WTC11 (cell line): ENCODE measurements around the gene SMC1B. TPM values are rescaled to one million over a fixed set of nuclear protein-coding genes. Genes with fewer than 3 reads are reported as not detected.
A peak's percentile ranks its signal among the peaks of the same experiment; 100 is the strongest.

Source experiments
- ATAC-seq: fragments of 200-7000 bp; cut with Tn5 transposase; 2 replicates; pipeline ENCODE4 v1.10.0; 2021; ENCODE audit warnings: mild to moderate bottlenecking, moderate library complexity
- Bru-seq: library from RNA; stranded (reverse); fragments of 400-500 nt; gene quantifications from one replicate; lab custom pipeline; 2021; lab: Mats Ljungman, UMichigan
- CTCF ChIA-PET: fragments of 300-600 bp; sonication (Branson Sonifier 250); formaldehyde crosslinking; loops from one replicate; lab custom pipeline; 2021; ENCODE audit warnings: antibody characterized with exemption; lab: Charles Lee
- POLR2A ChIA-PET: fragments of 350-600 bp; sonication (Branson Sonifier 250); formaldehyde crosslinking; loops from one replicate; lab custom pipeline; 2021; ENCODE audit warnings: antibody characterized with exemption; lab: Charles Lee
- DNase-seq: peaks from one replicate; pipeline ENCODE4 v3.0.0; 2021; ENCODE audit warnings: low spot score
- H3K27ac Mint-ChIP-seq: 2 replicates; pipeline ENCODE4 v1.8.0; 2021; ENCODE audit warnings: mixed read lengths
- H3K27me3 Mint-ChIP-seq: 2 replicates; pipeline ENCODE4 v1.8.0; 2021; ENCODE audit warnings: low read depth, mild to moderate bottlenecking, moderate library complexity, mixed read lengths
- H3K36me3 Mint-ChIP-seq: 2 replicates; pipeline ENCODE4 v1.8.0; 2021; ENCODE audit warnings: mixed read lengths
- H3K4me1 Mint-ChIP-seq: 2 replicates; pipeline ENCODE4 v1.8.0; 2022; ENCODE audit warnings: mixed read lengths
- H3K4me3 Mint-ChIP-seq: 2 replicates; pipeline ENCODE4 v1.8.0; 2021; ENCODE audit warnings: mild to moderate bottlenecking, moderate library complexity, mixed read lengths
- H3K9me3 Mint-ChIP-seq: 2 replicates; pipeline ENCODE4 v1.8.0; 2021; ENCODE audit warnings: mixed read lengths
- ATF1 ChIP-seq: sonication (generic); formaldehyde crosslinking; IDR thresholded peaks from 2 replicates; pipeline ENCODE4 v1.8.1; 2023; ENCODE audit warnings: mild to moderate bottlenecking, moderate library complexity, missing genetic modification reagents
- ATF2 ChIP-seq: sonication (generic); formaldehyde crosslinking; IDR thresholded peaks from 2 replicates; pipeline ENCODE4 v1.8.1; 2022; ENCODE audit warnings: low read depth, missing genetic modification reagents, borderline replicate concordance
- CTCF ChIP-seq: fragments of 200-600 bp; IDR thresholded peaks from 2 replicates; pipeline ENCODE4 v1.8.0; 2022; ENCODE audit warnings: antibody characterized with exemption
- E2F1 ChIP-seq: sonication (generic); formaldehyde crosslinking; IDR thresholded peaks from 2 replicates; pipeline ENCODE4 v1.8.0; 2022; ENCODE audit warnings: mild to moderate bottlenecking, missing genetic modification reagents
- E2F5 ChIP-seq: sonication (generic); formaldehyde crosslinking; IDR thresholded peaks from 2 replicates; pipeline ENCODE4 v1.8.1; 2022; ENCODE audit warnings: mild to moderate bottlenecking, moderate library complexity, missing genetic modification reagents
- EMX1 ChIP-seq: fragments of 250-450 bp; sonication (Bioruptor Pico); IDR thresholded peaks from 2 replicates; pipeline ENCODE4 v1.8.0; 2021; ENCODE audit warnings: mild to moderate bottlenecking
- FOXJ3 ChIP-seq: sonication (generic); formaldehyde crosslinking; IDR thresholded peaks from 2 replicates; pipeline ENCODE4 v1.9.0; 2021; ENCODE audit warnings: missing genetic modification reagents, mild to moderate bottlenecking, borderline replicate concordance
- FOXK1 ChIP-seq: sonication (generic); formaldehyde crosslinking; IDR thresholded peaks from 2 replicates; pipeline ENCODE4 v1.8.0; 2022; ENCODE audit warnings: mild to moderate bottlenecking, moderate library complexity, missing genetic modification reagents
- IRF1 ChIP-seq: sonication (generic); formaldehyde crosslinking; IDR thresholded peaks from 2 replicates; pipeline ENCODE4 v1.8.0; 2023; ENCODE audit warnings: missing genetic modification reagents
- JAZF1 ChIP-seq: fragments of 250-450 bp; sonication (Bioruptor Pico); IDR thresholded peaks from 2 replicates; pipeline ENCODE4 v1.9.0; 2021; ENCODE audit warnings: moderate library complexity, mild to moderate bottlenecking, inconsistent platforms
- MXD4 ChIP-seq: fragments of 250-450 bp; sonication (Bioruptor Pico); IDR thresholded peaks from 2 replicates; pipeline ENCODE4 v1.8.0; 2021; ENCODE audit warnings: mild to moderate bottlenecking, moderate library complexity, borderline replicate concordance
- NFE2L1 ChIP-seq: sonication (generic); formaldehyde crosslinking; IDR thresholded peaks from 2 replicates; pipeline ENCODE4 v1.8.1; 2023; ENCODE audit warnings: missing genetic modification reagents
- NR2C2 ChIP-seq: sonication (generic); formaldehyde crosslinking; IDR thresholded peaks from 2 replicates; pipeline ENCODE4 v1.8.0; 2022; ENCODE audit warnings: mild to moderate bottlenecking, missing genetic modification reagents
- PREB ChIP-seq: sonication (generic); formaldehyde crosslinking; IDR thresholded peaks from 2 replicates; pipeline ENCODE4 v1.8.1; 2022; ENCODE audit warnings: mild to moderate bottlenecking, missing genetic modification reagents, moderate library complexity, borderline replicate concordance
- RELA ChIP-seq: sonication (generic); formaldehyde crosslinking; IDR thresholded peaks from 2 replicates; pipeline ENCODE4 v1.8.1; 2022; ENCODE audit warnings: missing genetic modification reagents, mild to moderate bottlenecking, borderline replicate concordance
- RORB ChIP-seq: fragments of 250-450 bp; sonication (Bioruptor Pico); IDR thresholded peaks from 2 replicates; pipeline ENCODE4 v1.9.0; 2021; ENCODE audit warnings: mild to moderate bottlenecking
- SP1 ChIP-seq: sonication (generic); formaldehyde crosslinking; conservative IDR thresholded peaks from 2 replicates; pipeline ENCODE4 v1.8.1; 2022; ENCODE audit warnings: missing genetic modification reagents
- TEAD1 ChIP-seq: sonication (generic); formaldehyde crosslinking; IDR thresholded peaks from 2 replicates; pipeline ENCODE4 v1.8.0; 2022; ENCODE audit warnings: mild to moderate bottlenecking, missing genetic modification reagents
- TP53 ChIP-seq: sonication (generic); formaldehyde crosslinking; IDR thresholded peaks from 2 replicates; pipeline ENCODE4 v1.8.1; 2023; ENCODE audit warnings: mild to moderate bottlenecking, missing genetic modification reagents
- USF2 ChIP-seq: sonication (generic); formaldehyde crosslinking; IDR thresholded peaks from 2 replicates; pipeline ENCODE4 v1.8.1; 2023; ENCODE audit warnings: mild to moderate bottlenecking, missing genetic modification reagents, moderate library complexity
- ZBTB43 ChIP-seq: sonication (generic); formaldehyde crosslinking; IDR thresholded peaks from 2 replicates; pipeline ENCODE4 v1.8.1; 2023; ENCODE audit warnings: mild to moderate bottlenecking, missing genetic modification reagents
- ZMAT4 ChIP-seq: fragments of 250-450 bp; sonication (Bioruptor Pico); IDR thresholded peaks from 2 replicates; pipeline ENCODE4 v1.9.0; 2021; ENCODE audit warnings: mild to moderate bottlenecking
- ZNF232 ChIP-seq: sonication (generic); formaldehyde crosslinking; IDR thresholded peaks from 2 replicates; pipeline ENCODE4 v1.8.0; 2022; ENCODE audit warnings: mild to moderate bottlenecking, missing genetic modification reagents
- ZNF263 ChIP-seq: sonication (generic); formaldehyde crosslinking; IDR thresholded peaks from 2 replicates; pipeline ENCODE4 v1.8.1; 2022; ENCODE audit warnings: low read depth, mild to moderate bottlenecking, moderate library complexity, missing genetic modification reagents
- ZNF423 ChIP-seq: fragments of 250-450 bp; sonication (Bioruptor Pico); IDR thresholded peaks from 2 replicates; pipeline ENCODE4 v2.1.2; 2022; ENCODE audit warnings: mild to moderate bottlenecking, moderate library complexity
- ZNF671 ChIP-seq: fragments of 250-450 bp; sonication (Bioruptor Pico); IDR thresholded peaks from 2 replicates; pipeline ENCODE4 v1.8.0; 2021; ENCODE audit warnings: mild to moderate bottlenecking
- long read RNA-seq, 3 experiments: library from RNA in 1 of 3; library from capped mRNA in 1 of 3; library from polyadenylated mRNA in 1 of 3; unstranded in 2 of 3; stranded (forward) in 1 of 3; transcript quantifications; one replicate each; pipeline ENCODE4 v2.0.0, GENCODE V29; 2021
- total RNA-seq: library from RNA; stranded (reverse); gene quantifications from 3 replicates; pipeline ENCODE4 v1.2.3, GENCODE V29; 2021

The SMC1B gene
- 0.07 to 0.18 TPM (median 0.11 TPM) in 3 replicates for total RNA-seq
- Bru-seq, nascent RNA: percentile 11 among the genes with signal in this experiment
- long read RNA-seq, experiment 1, full-length matches to known transcripts: 1 of 3 reads
- long read RNA-seq, experiment 1, partial matches to known transcripts: 0 of 3 reads
- long read RNA-seq, experiment 1, other reads (novel, unspliced or antisense): 2 of 3 reads
- long read RNA-seq, experiment 2, partial matches to known transcripts: 1 of 1 reads
- long read RNA-seq, experiment 2, other reads (novel, unspliced or antisense): 0 of 1 reads
- long read RNA-seq, experiment 3: 0 reads

GRCh38 chr22:45413368-45414211 is at the start of gene SMC1B, which contains the start of gene RIBC2:
TSS of gene SMC1B (minus strand) at chr22:45413599. CDS start at chr22:45413567, 32 bp downstream.
TSS of gene RIBC2 (plus strand) at chr22:45413693. CDS start at chr22:45413887, 194 bp downstream.
- ATAC-seq: peak; percentile 94
- H3K27me3 Mint-ChIP-seq: peaks cover 47% of the 10 kb centered on the region
- H3K27ac Mint-ChIP-seq: no peak within 1 kb of the TSS
- DNase-seq: peak; percentile 88
- H3K4me3 Mint-ChIP-seq: peak within 1 kb of the TSS; percentile 65
- H3K36me3 Mint-ChIP-seq: peaks cover 3% of the 10 kb centered on the region
- ChIA-PET POLR2A (interaction anchor here (0.9 kb wide), 1 partner anchor 49 kb away, joined by 3 read pairs; no protein-coding TSS in a partner anchor), CTCF (interaction anchor here (0.6 to 2.2 kb wide), 4 partner anchors 9 to 1393 kb away, joined by 3 to 7 read pairs (median 4); no protein-coding TSS in a partner anchor)
- H3K4me1 Mint-ChIP-seq: peaks cover 4% of the 10 kb centered on the region
- peaks cover 4% of the 10 kb centered on the region for H3K9me3 Mint-ChIP-seq
- TF ChIP-seq ZNF232 (CRISPR knock-in tag) (peak; percentile 92), CTCF (no peak), IRF1 (CRISPR knock-in tag) (peak; percentile 91), RELA (CRISPR knock-in tag) (no peak; the same call in 1 of the 2 replicates), ZMAT4 (CRISPR knock-in tag) (no peak), NFE2L1 (CRISPR knock-in tag) (peak; percentile 98; the same call in 1 of the 2 replicates), JAZF1 (no peak), SP1 (CRISPR knock-in tag) (0 out of 2 replicates have a peak, but pooled peaks have one; percentile 41), ATF2 (peak; percentile 89; the same call in 1 of the 2 replicates), EMX1 (CRISPR knock-in tag) (no peak), MXD4 (CRISPR knock-in tag) (no peak), ATF1 (CRISPR knock-in tag) (peak; percentile 96), PREB (CRISPR knock-in tag) (no peak; the same call in 1 of the 2 replicates), NR2C2 (CRISPR knock-in tag) (peak; percentile 77), ZNF671 (no peak), FOXJ3 (CRISPR knock-in tag) (peak; percentile 84; the same call in 1 of the 2 replicates), FOXK1 (CRISPR knock-in tag) (peak; percentile 98), ZNF423 (CRISPR knock-in tag) (no peak), E2F5 (CRISPR knock-in tag) (peak; percentile 100), TP53 (CRISPR knock-in tag) (peak; percentile 95), ZBTB43 (peak; percentile 93), ZNF263 (CRISPR knock-in tag) (peak; percentile 75; the same call in 1 of the 2 replicates), USF2 (CRISPR knock-in tag) (no peak), TEAD1 (CRISPR knock-in tag) (peak; percentile 94; the same call in 1 of the 2 replicates), E2F1 (peak; percentile 96), RORB (CRISPR knock-in tag) (no peak)
